Stimulated activated CD8-positive, alpha-beta memory T cell treated with anti-CD3 and anti-CD28 coated beads, Interleukin-12 subunit alpha, Interleukin-12 subunit beta, amount 100 ng/mL, for 24 hours (primary cell): ENCODE measurements around the gene WFDC9.
"Not testable (repeated sequence)": the region's sequence is repeated elsewhere in the genome, so short reads cannot be mapped to it uniquely, and the experiment has no call there.

Experiments used
- DNase-seq: peaks from one replicate; pipeline ENCODE4 v3.0.0-alpha.2; 2020; ENCODE audit errors: extremely low read depth

WFDC9 gene

GRCh38 chr20:45592574-45593189 lies 38.4 kb downstream of the WFDC9 start:
- DNase-seq, result no peak

GRCh38 chr20:45589725-45590124 lies 41.4 kb downstream of the WFDC9 start:
- DNase-seq, result no peak

GRCh38 chr20:45588800-45589199 lies 42.3 kb downstream of the WFDC9 start:
- no peak for DNase-seq

- not testable (repeated sequence) for DNase-seq
These were observed 45.1 kb downstream of the WFDC9 start for GRCh38 chr20:45585986-45586385.

GRCh38 chr20:45584294-45584693 lies 46.8 kb downstream of the WFDC9 start:
- DNase-seq, result not testable (repeated sequence)

- DNase-seq, result no peak
These were observed 47.6 kb downstream of the WFDC9 start for GRCh38 chr20:45583502-45583901.

GRCh38 chr20:45581702-45582101 lies 49.4 kb downstream of the WFDC9 start:
- no peak for DNase-seq

GRCh38 chr20:45579184-45579583 lies 51.9 kb downstream of the WFDC9 start, which contains the start of gene WFDC8:
Gene WFDC8 (minus strand): TSS chr20:45579284. CDS start chr20:45579247, 37 bp downstream.
- DNase-seq, result no peak

- DNase-seq, result no peak
These were observed 52.9 kb downstream of the WFDC9 start for GRCh38 chr20:45578231-45578630.

- no peak for DNase-seq
These were observed 54.1 kb downstream of the WFDC9 start for GRCh38 chr20:45576995-45577394.

- DNase-seq, result no peak
These were observed 55.2 kb downstream of the WFDC9 start for GRCh38 chr20:45575931-45576330.

GRCh38 chr20:45569650-45570049 lies 61.4 kb downstream of the WFDC9 start:
- not testable (repeated sequence) for DNase-seq

GRCh38 chr20:45564760-45565276 lies 66.3 kb downstream of the WFDC9 start:
- DNase-seq, result no peak
